Adipose tissue (tissue), 3 donors: Measurements from ENCODE around the gene DDX1. TPM values are rescaled to one million over a fixed set of nuclear protein-coding genes. Genes with fewer than 3 reads are reported as not detected.

Source experiments
- H3K27ac ChIP-seq: one replicate; pipeline ENCODE4 v1.5.1; 2013; ENCODE audit warnings: low read depth, low read length
- WGBS, 3 donors: extraction: QIAGEN DNeasy Blood & Tissue Kit; methylation state at CpG; one replicate each; pipeline ENCODE4 v1.1.7; 2013; 5-methylcytosine and 5-hydroxymethylcytosine counted together
- polyA plus RNA-seq, 3 donors: library from polyadenylated mRNA; stranded (reverse); fragments of 200-250 nt; gene quantifications; one replicate each; pipeline ENCODE4 v1.2.3, GENCODE V29; 2013
- donor health status: healthy with polysubstance abuse.
- donor health status: Bipolar disorder and iron deficiency.
- donor health status: healthy.

DDX1 gene
- polyA plus RNA-seq, 3 donors = 43.1 to 70.2 (median 62.2) TPM

GRCh38 chr2:15649561-15650255, 58.0 kb downstream of the DDX1 start:
- 57 to 66% (median 61%) methylated on average over 14 of the region's 14 CpGs for WGBS, 3 donors
- H3K27ac ChIP-seq = no peak overlapping the region

- WGBS, 3 donors = 81 to 90% (median 83%) methylated on average over 11 of the region's 11 CpGs
Measured at GRCh38 chr2:15650616-15651366, 59.1 kb downstream of the DDX1 start.

GRCh38 chr2:15651367-15651727, 59.7 kb downstream of the DDX1 start:
- 92 to 93% (median 92%) methylated on average over 7 of the region's 7 CpGs for WGBS, 3 donors
- no peak overlapping the region for H3K27ac ChIP-seq

More at GRCh38 chr2:15650616-15651366, 59.1 kb downstream of the DDX1 start:
- no peak overlapping the region for H3K27ac ChIP-seq

DNA sequence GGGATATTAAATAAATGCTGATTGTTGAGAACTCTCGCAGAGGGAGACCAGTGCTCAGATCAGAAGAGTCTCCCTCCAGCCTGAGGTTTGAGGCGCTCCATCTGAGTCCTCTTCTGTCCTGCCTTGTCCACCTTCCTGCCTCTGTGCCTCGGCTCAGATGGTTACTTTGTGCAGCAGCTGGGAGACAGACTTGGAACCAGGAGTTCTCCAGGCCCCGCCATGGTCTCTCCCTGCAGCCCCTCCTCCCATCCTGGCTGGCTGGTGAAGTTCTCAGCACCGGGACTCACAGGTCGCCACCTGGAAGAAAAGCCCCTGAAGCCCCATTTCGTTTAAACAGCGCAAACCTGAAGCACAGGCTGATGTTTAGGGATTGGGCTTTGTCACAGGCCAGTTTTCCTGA, 60.6 kb downstream of the DDX1 start:
- no peak overlapping the region for H3K27ac ChIP-seq
- 71 to 90% (median 86%) methylated on average over 8 of the region's 8 CpGs for WGBS, 3 donors

- 63 to 73% (median 66%) methylated on average over 6 of the region's 6 CpGs for WGBS, 3 donors
- no peak overlapping the region for H3K27ac ChIP-seq
Measured at GRCh38 chr2:15652801-15653200, 61.1 kb downstream of the DDX1 start.

GRCh38 chr2:15653806-15654726, 62.4 kb downstream of the DDX1 start:
- WGBS, 3 donors = 80 to 86% (median 84%) methylated on average over 31 of the region's 31 CpGs
- no peak overlapping the region for H3K27ac ChIP-seq

GRCh38 chr2:15654727-15655073, 63.0 kb downstream of the DDX1 start:
- 91 to 94% (median 93%) methylated on average over 9 of the region's 9 CpGs for WGBS, 3 donors
- no peak overlapping the region for H3K27ac ChIP-seq

GRCh38 chr2:15655123-15655887, 63.6 kb downstream of the DDX1 start:
- no peak overlapping the region for H3K27ac ChIP-seq
- 91 to 96% (median 96%) methylated on average over 7 of the region's 7 CpGs for WGBS, 3 donors

- 92 to 95% (median 92%) methylated on average over 8 of the region's 8 CpGs for WGBS, 3 donors
- no peak overlapping the region for H3K27ac ChIP-seq
Measured at GRCh38 chr2:15656090-15656489, 64.4 kb downstream of the DDX1 start.

DNA sequence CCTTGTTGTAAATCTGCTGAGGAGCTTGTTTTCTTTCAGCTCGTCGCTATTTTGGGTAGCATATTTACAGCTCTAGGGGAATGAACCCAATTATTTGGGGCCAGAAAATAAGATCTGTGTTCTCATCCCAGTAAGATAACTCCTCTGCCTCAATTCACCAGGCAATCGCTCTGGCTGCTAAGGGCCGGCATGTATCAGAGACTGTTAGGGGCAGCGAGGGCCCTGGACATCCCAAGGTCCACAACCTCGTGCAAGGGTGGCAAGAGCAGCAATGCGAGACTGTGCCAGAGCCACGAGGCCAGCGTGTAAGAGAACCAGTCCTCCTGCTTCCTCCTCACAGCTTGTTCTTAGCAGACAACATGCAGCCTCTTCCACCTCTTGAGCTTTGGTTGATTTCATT, 66.1 kb downstream of the DDX1 start:
- H3K27ac ChIP-seq = no peak overlapping the region
- 83 to 96% (median 93%) methylated on average over 9 of the region's 9 CpGs for WGBS, 3 donors

DNA sequence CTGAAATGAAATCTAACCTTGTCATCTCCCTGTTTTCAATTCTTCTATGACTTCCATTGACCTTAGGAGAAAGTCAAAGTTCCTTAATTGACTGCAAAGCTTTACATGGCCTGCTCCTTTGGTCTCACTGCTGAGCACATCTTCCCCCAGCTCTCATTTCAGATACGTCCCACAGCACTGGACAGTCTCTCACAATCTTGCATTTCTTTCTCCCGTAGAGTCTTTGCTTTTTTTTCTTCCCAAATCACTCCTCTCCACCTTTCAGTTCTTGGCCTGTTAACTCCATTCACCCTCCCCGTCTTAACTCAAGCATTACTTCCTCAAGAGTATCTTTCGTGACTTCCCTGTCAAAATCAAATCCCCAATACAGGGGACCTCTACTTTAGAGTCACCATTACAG, 67.2 kb downstream of the DDX1 start:
- WGBS, 3 donors = 90 to 92% (median 91%) methylated on average over 4 of the region's 4 CpGs
- H3K27ac ChIP-seq = no peak overlapping the region

GRCh38 chr2:15660491-15661294, 69.0 kb downstream of the DDX1 start:
- 63 to 73% (median 65%) methylated on average over 6 of the region's 6 CpGs for WGBS, 3 donors
- no peak overlapping the region for H3K27ac ChIP-seq

- WGBS, 3 donors = 85 to 95% (median 93%) methylated on average over 2 of the region's 2 CpGs
- H3K27ac ChIP-seq = no peak overlapping the region
Measured at GRCh38 chr2:15661295-15661569, 69.6 kb downstream of the DDX1 start.

DNA sequence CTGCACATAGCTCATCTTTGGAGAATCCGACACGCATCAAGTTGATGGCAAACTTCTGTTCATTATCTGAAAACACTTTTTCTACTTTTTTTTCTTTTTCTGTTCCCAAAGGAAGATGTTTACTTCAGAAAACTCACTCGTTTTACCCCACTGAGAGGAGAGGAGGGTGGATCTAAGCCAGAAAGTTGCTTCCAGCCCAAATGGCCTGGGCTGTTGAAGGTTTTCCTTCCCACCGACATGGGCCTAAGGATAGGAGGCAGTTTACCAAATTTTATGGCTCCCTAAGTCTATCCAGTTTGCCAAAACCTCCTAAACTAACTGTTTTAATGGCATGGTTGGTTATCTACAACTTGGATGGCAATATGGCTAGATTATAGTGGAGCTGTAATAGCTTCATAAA, 70.4 kb downstream of the DDX1 start:
- no peak overlapping the region for H3K27ac ChIP-seq

GRCh38 chr2:15662579-15662978, 70.9 kb downstream of the DDX1 start:
- 87 to 93% (median 92%) methylated on average over 9 of the region's 9 CpGs for WGBS, 3 donors
- H3K27ac ChIP-seq = no peak overlapping the region

More for the DNA sequence above, 70.4 kb downstream of the DDX1 start:
- WGBS, 3 donors = 65 to 73% (median 70%) methylated on average over 4 of the region's 4 CpGs

GRCh38 chr2:15663802-15664201, 72.1 kb downstream of the DDX1 start:
- no peak overlapping the region for H3K27ac ChIP-seq
- WGBS, 3 donors = 89 to 97% (median 95%) methylated on average over 4 of the region's 4 CpGs

DNA sequence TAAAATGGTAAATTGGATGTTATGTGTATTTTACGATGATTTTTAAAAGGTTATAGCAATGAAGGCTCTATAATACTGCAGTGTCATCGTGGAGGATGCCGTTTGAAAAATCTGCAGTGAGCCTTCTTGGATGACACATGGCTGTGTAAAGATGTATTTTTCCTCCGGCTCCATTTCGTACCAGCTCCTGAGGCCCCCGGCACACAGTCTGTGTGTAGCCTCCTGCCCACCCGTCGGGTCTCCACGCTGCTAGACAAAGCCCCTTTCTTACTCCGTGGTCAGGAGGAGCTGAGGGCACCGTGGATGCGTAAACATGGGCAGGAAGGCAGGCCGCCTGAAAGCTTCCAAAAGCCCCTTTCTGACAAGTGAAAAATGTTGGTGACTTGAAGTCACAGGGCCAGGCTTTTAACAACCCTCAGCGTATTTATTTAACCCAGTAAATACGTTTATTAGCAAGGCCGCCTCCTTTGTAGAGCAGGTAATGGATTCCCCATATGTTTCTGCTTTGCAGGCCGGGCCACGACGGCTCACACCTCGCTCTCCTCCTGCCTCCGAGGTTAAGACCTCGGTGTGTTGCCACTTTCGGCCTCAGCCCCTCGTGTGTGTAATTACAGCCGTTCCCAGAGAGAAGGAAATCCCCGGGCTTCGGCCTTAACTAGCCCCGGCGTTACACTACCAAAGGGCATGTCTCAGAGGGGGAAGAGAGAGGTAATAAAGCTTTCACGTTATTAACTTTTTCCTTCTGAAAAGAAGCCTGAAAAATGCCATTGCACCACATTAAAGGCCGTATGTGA, 72.8 kb downstream of the DDX1 start:
- WGBS, 3 donors = 50 to 83% (median 72%) methylated on average over 31 of the region's 31 CpGs
- no peak overlapping the region for H3K27ac ChIP-seq
